PC-9 (cell line): ENCODE results near the gene SLC36A3.

Experiments used
- CTCF ChIP-seq: fragments of 200-600 bp; sonication (generic); conservative IDR thresholded peaks from 2 replicates; pipeline ENCODE4 v1.6.1; 2017; ENCODE audit warnings: mixed run types, antibody characterized with exemption, mild to moderate bottlenecking, moderate library complexity
- EZH2 ChIP-seq: fragments of 200-600 bp; sonication (generic); IDR thresholded peaks from 2 replicates; pipeline ENCODE4 v1.8.0; 2017; ENCODE audit warnings: antibody characterized with exemption, low read depth

- TF ChIP-seq CTCF (no peak), EZH2 (no peak)
Measured at GRCh38 chr5:151249281-151249680, 54.3 kb downstream of the SLC36A3 start.
